NT2/D1 (cell line): ENCODE results near the gene DCC.

ENCODE experiments used
- DNase-seq: peaks from one replicate; pipeline ENCODE4 v3.0.0-alpha.2; 2011; ENCODE audit warnings: low read depth, low spot score
- H3K27me3 ChIP-seq: 2 replicates; pipeline ENCODE4 v1.6.0; 2011; ENCODE audit warnings: mild to moderate bottlenecking; ENCODE audit not compliant: insufficient read length, insufficient read depth
- H3K36me3 ChIP-seq: 2 replicates; pipeline ENCODE4 v1.6.1; 2011; ENCODE audit warnings: mild to moderate bottlenecking, low read length, mixed read lengths; ENCODE audit not compliant: insufficient read depth, insufficient read length
- H3K4me1 ChIP-seq: 2 replicates; pipeline ENCODE4 v1.5.1; 2011; ENCODE audit not compliant: insufficient read depth, insufficient read length
- H3K4me3 ChIP-seq: 2 replicates; pipeline ENCODE4 v1.5.1; 2011; ENCODE audit warnings: low read depth; ENCODE audit not compliant: insufficient read length
- H3K9ac ChIP-seq: 2 replicates; pipeline ENCODE4 v1.6.0; 2011; ENCODE audit warnings: low read depth; ENCODE audit not compliant: insufficient read length
- H3K9me3 ChIP-seq: 2 replicates; pipeline ENCODE4 v1.5.1; 2011; ENCODE audit warnings: mild to moderate bottlenecking, low read length; ENCODE audit not compliant: insufficient read depth
- SUZ12 ChIP-seq: IDR thresholded peaks from 2 replicates; pipeline ENCODE4 v1.6.1; 2011; ENCODE audit not compliant: insufficient read length, insufficient read depth; ENCODE audit errors: extremely low read depth
- YY1 ChIP-seq: IDR thresholded peaks from 2 replicates; pipeline ENCODE4 v1.6.1; 2011; ENCODE audit not compliant: insufficient read length, insufficient read depth
- ZNF274 ChIP-seq: IDR thresholded peaks from 2 replicates; pipeline ENCODE4 v1.6.1; 2011; ENCODE audit warnings: mild to moderate bottlenecking, low read depth, low read length

Gene DCC

DNA sequence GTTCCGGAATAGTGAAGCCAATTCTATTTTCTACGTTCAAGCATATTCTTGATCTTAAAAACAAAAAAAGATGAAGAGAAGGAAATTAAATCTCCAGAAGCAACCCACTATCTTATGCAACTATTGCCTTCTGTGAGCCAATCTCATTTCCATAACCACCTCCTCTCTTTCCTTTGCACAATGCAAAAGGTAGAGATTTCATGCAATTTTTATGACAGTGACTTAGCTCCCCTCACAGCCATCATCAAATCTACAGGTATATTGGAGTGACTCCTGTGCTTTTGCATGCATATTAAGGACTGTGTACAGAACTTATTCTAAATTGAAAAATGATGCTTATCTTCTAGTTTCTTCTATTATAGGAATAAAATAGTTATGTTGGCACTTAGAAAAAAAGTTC, 191.8 kb downstream of the DCC start:
- Histone ChIP-seq H3K9me3 (no peaks in the 10 kb centered on the region), H3K27me3 (no peaks in the 10 kb centered on the region), H3K9ac (no peak overlapping the region), H3K36me3 (no peaks in the 10 kb centered on the region), H3K4me3 (no peak overlapping the region), H3K4me1 (no peaks in the 10 kb centered on the region)
- no peak for DNase-seq
- TF ChIP-seq ZNF274 (no peak), SUZ12 (no peak), YY1 (no peak)

GRCh38 chr18:52536039-52536438, 196.0 kb downstream of the DCC start:
- H3K9ac ChIP-seq = no peak overlapping the region
- no peaks in the 10 kb centered on the region for H3K4me1 ChIP-seq
- DNase-seq = no peak
- H3K36me3 ChIP-seq = no peaks in the 10 kb centered on the region
- no peaks in the 10 kb centered on the region for H3K9me3 ChIP-seq
- H3K4me3 ChIP-seq = no peak overlapping the region
- no peak for TF ChIP-seq ZNF274
- no peak for TF ChIP-seq YY1
- no peak for TF ChIP-seq SUZ12
- no peaks in the 10 kb centered on the region for H3K27me3 ChIP-seq

GRCh38 chr18:52537261-52537660, 197.3 kb downstream of the DCC start:
- H3K4me1 ChIP-seq = no peaks in the 10 kb centered on the region
- no peaks in the 10 kb centered on the region for H3K27me3 ChIP-seq
- DNase-seq = no peak
- no peaks in the 10 kb centered on the region for H3K36me3 ChIP-seq
- no peak overlapping the region for H3K4me3 ChIP-seq
- no peak overlapping the region for H3K9ac ChIP-seq
- no peak for TF ChIP-seq SUZ12
- no peak for TF ChIP-seq ZNF274
- TF ChIP-seq YY1 = no peak
- H3K9me3 ChIP-seq = no peaks in the 10 kb centered on the region

- TF ChIP-seq YY1 = no peak
- TF ChIP-seq SUZ12 = no peak
- no peak for TF ChIP-seq ZNF274
- Histone ChIP-seq H3K36me3 (no peaks in the 10 kb centered on the region), H3K4me3 (no peak overlapping the region), H3K9me3 (no peaks in the 10 kb centered on the region), H3K4me1 (no peaks in the 10 kb centered on the region), H3K27me3 (no peaks in the 10 kb centered on the region), H3K9ac (no peak overlapping the region)
- no peak for DNase-seq
These were observed 201.1 kb downstream of the DCC start for GRCh38 chr18:52541056-52541455.

DNA sequence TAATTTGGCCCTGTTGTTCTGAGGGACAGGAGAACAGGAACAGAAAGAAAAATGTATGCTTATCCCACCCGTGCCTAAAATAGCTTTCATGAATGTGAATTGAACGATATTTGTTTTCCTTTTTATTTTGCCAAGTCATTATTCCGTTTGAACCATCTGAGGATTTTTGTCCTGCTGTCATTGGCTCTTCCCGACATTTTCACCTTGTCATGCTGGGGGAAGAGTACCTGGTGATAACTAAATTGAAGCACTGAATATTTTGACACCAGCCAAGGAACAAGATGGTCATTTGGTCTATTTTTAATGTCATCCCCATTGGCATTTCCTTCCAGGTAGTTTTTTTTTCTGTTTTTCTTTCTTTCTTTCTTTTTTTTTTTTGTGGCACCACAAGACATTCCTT, 204.1 kb downstream of the DCC start:
- Histone ChIP-seq H3K9ac (no peak overlapping the region), H3K9me3 (no peaks in the 10 kb centered on the region), H3K4me3 (no peak overlapping the region), H3K36me3 (no peaks in the 10 kb centered on the region), H3K27me3 (no peaks in the 10 kb centered on the region), H3K4me1 (no peaks in the 10 kb centered on the region)
- TF ChIP-seq YY1 (no peak), SUZ12 (no peak), ZNF274 (no peak)
- DNase-seq = no peak

DNA sequence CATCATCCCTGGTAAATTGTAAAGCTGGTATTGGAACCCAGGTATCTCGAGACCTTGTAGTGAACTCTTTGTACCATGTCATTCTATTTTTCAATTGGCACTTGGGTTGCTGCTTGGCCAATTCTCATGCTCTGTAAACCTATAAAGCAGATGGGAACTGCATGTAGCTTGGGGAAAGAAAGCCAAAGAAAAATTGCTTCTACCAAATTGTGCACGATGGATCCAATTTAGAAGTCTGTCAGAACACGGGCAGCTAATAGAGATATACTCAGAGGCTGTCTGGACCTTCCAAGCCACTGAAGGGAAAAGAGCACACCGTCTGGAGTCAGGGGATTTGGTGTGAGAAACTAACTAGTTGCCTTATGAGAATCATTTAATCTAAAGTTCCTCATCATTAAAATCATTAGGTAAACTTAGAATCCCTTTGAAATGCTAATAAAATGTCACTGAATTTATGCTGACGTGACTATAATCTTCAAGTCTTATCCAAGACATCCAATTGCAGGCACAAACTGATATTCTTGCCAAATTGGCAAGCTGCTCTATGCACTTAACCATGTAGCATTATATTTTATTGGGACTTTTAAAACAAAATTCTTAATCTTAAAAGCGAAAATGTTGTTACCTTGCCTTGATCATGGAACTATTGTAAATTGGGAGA, 206.8 kb downstream of the DCC start:
- Histone ChIP-seq H3K9ac (no peak overlapping the region), H3K4me3 (no peak overlapping the region), H3K36me3 (no peaks in the 10 kb centered on the region), H3K27me3 (no peaks in the 10 kb centered on the region), H3K9me3 (no peaks in the 10 kb centered on the region), H3K4me1 (no peaks in the 10 kb centered on the region)
- TF ChIP-seq YY1 (no peak), ZNF274 (no peak), SUZ12 (no peak)
- DNase-seq = no peak

GRCh38 chr18:52553441-52553840, 213.4 kb downstream of the DCC start:
- TF ChIP-seq ZNF274 = no peak
- TF ChIP-seq SUZ12 = no peak
- TF ChIP-seq YY1 = no peak
- Histone ChIP-seq H3K36me3 (no peaks in the 10 kb centered on the region), H3K27me3 (no peaks in the 10 kb centered on the region), H3K9ac (no peak overlapping the region), H3K9me3 (no peaks in the 10 kb centered on the region), H3K4me1 (no peaks in the 10 kb centered on the region), H3K4me3 (no peak overlapping the region)
- no peak for DNase-seq

- Histone ChIP-seq H3K9me3 (no peaks in the 10 kb centered on the region), H3K27me3 (no peaks in the 10 kb centered on the region), H3K4me3 (no peak overlapping the region), H3K36me3 (no peaks in the 10 kb centered on the region), H3K4me1 (no peaks in the 10 kb centered on the region), H3K9ac (no peak overlapping the region)
- no peak for DNase-seq
- TF ChIP-seq ZNF274 (no peak), SUZ12 (no peak), YY1 (no peak)
These were observed 214.2 kb downstream of the DCC start for GRCh38 chr18:52554180-52554579.
